ENCODE data around the gene ZCCHC24.

The ZCCHC24 gene

GRCh38 chr10:79393221-79393923 is 52.1 kb downstream of the ZCCHC24 start:
- Histone ChIP-seq H3K4me1 (ENCODE audit: insufficient read depth, low read length, severe bottlenecking) (no peaks in the 10 kb centered on the region), H3K9me2 (ENCODE audit: low read depth, low read length) (no peaks in the 10 kb centered on the region), H3K27ac (ENCODE audit: low read depth, low read length, poor library complexity, severe bottlenecking) (no peak overlapping the region), H3K4me2 (ENCODE audit: low read length) (no peak overlapping the region), H4K20me1 (ENCODE audit: insufficient read depth, low read length) (no peaks in the 10 kb centered on the region), H2AFZ (ENCODE audit: low read length) (no peak overlapping the region), H3K79me2 (ENCODE audit: insufficient read depth, low read length) (no peaks in the 10 kb centered on the region), H3K27me3 (ENCODE audit: insufficient read depth, low read length) (no peaks in the 10 kb centered on the region), H3K4me3 (ENCODE audit: low read depth, low read length, poor library complexity, severe bottlenecking) (no peak overlapping the region), H3K36me3 (ENCODE audit: insufficient read depth, low read length) (no peaks in the 10 kb centered on the region), H3K9me3 (ENCODE audit: low read length) (no peaks in the 10 kb centered on the region), H3K9ac (ENCODE audit: low read length) (no peak overlapping the region), H3F3A (ENCODE audit: insufficient read depth, low read length) (no peaks in the 10 kb centered on the region)
- TF ChIP-seq, protein P1, sequence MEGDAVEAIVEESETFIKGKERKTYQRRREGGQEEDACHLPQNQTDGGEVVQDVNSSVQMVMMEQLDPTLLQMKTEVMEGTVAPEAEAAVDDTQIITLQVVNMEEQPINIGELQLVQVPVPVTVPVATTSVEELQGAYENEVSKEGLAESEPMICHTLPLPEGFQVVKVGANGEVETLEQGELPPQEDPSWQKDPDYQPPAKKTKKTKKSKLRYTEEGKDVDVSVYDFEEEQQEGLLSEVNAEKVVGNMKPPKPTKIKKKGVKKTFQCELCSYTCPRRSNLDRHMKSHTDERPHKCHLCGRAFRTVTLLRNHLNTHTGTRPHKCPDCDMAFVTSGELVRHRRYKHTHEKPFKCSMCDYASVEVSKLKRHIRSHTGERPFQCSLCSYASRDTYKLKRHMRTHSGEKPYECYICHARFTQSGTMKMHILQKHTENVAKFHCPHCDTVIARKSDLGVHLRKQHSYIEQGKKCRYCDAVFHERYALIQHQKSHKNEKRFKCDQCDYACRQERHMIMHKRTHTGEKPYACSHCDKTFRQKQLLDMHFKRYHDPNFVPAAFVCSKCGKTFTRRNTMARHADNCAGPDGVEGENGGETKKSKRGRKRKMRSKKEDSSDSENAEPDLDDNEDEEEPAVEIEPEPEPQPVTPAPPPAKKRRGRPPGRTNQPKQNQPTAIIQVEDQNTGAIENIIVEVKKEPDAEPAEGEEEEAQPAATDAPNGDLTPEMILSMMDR (IDR thresholded peaks at IDR 0.05; ENCODE audit: low read length), result no peak
- no peak for TF ChIP-seq EZH2 (IDR thresholded peaks at IDR 0.05; ENCODE audit: borderline replicate concordance, low read length)

DNA sequence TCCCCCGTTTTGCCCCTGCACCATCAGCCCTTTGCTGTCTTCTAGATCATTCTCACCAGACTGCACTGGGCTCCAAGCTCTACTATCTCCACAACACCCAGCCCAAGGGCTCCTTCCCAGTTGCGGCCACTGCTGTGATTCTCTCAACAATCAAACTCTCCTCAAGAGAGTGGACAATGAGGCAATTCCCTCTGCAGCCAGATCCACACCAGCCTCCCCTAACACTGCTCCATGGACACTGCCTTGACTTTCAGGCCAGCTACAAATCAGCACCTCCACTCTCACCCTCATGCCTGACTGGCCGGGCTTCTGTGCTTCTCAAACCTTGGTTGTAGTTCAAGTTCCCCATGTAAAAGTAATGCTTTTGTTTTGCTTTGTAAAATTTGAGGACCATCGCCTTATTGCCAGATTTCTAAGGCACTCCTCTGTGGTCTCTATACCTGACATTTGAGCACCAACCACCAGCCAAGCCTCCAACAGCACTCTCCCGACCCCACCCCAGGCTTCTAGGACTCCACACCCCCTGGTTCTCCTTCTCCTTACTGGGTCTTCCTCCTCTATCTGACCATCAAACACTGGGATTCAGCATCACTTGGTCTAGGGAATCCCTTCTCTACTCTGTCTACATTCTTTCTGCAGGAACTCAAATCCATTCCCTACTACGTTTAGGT is 52.8 kb downstream of the ZCCHC24 start:
- Histone ChIP-seq H3K27me3 (ENCODE audit: insufficient read depth, low read length) (no peaks in the 10 kb centered on the region), H3K9me2 (ENCODE audit: low read depth, low read length) (no peaks in the 10 kb centered on the region), H3K4me1 (ENCODE audit: insufficient read depth, low read length, severe bottlenecking) (no peaks in the 10 kb centered on the region), H3F3A (ENCODE audit: insufficient read depth, low read length) (no peaks in the 10 kb centered on the region), H3K79me2 (ENCODE audit: insufficient read depth, low read length) (no peaks in the 10 kb centered on the region), H3K9me3 (ENCODE audit: low read length) (no peaks in the 10 kb centered on the region), H3K4me2 (ENCODE audit: low read length) (no peak overlapping the region), H2AFZ (ENCODE audit: low read length) (no peak overlapping the region), H3K36me3 (ENCODE audit: insufficient read depth, low read length) (no peaks in the 10 kb centered on the region), H3K4me3 (ENCODE audit: low read depth, low read length, poor library complexity, severe bottlenecking) (no peak overlapping the region), H3K9ac (ENCODE audit: low read length) (no peak overlapping the region), H3K27ac (ENCODE audit: low read depth, low read length, poor library complexity, severe bottlenecking) (no peak overlapping the region), H4K20me1 (ENCODE audit: insufficient read depth, low read length) (no peaks in the 10 kb centered on the region)
- no peak for TF ChIP-seq EZH2 (IDR thresholded peaks at IDR 0.05; ENCODE audit: borderline replicate concordance, low read length)
- TF ChIP-seq, protein P1 (IDR thresholded peaks at IDR 0.05; ENCODE audit: low read length), result no peak

DNA sequence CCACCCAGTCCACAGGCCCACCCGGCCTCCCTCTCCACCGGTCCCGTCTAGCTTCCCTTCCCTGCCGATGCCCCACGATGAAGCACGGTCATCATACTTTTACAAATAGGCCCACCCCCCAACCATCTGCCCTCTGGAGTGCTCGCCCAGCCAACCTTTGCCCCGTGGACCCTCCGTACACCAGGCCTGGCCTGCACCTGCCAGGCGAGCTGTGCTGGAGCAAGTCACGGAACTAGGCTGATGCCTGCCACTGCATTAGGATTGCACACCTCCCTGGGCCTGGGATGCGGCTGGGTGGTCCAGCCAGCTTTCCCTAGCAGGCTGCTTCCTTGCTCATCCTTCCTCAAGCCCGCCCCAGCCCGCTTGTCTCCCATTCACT is 53.4 kb downstream of the ZCCHC24 start:
- Histone ChIP-seq H3K4me3 (ENCODE audit: low read depth, low read length, poor library complexity, severe bottlenecking) (no peak overlapping the region), H3K9ac (ENCODE audit: low read length) (no peak overlapping the region), H3K4me2 (ENCODE audit: low read length) (no peak overlapping the region), H4K20me1 (ENCODE audit: insufficient read depth, low read length) (no peaks in the 10 kb centered on the region), H3K27ac (ENCODE audit: low read depth, low read length, poor library complexity, severe bottlenecking) (no peak overlapping the region), H3K79me2 (ENCODE audit: insufficient read depth, low read length) (no peaks in the 10 kb centered on the region), H3K36me3 (ENCODE audit: insufficient read depth, low read length) (no peaks in the 10 kb centered on the region), H3F3A (ENCODE audit: insufficient read depth, low read length) (no peaks in the 10 kb centered on the region), H3K4me1 (ENCODE audit: insufficient read depth, low read length, severe bottlenecking) (no peaks in the 10 kb centered on the region), H3K9me3 (ENCODE audit: low read length) (no peaks in the 10 kb centered on the region), H3K27me3 (ENCODE audit: insufficient read depth, low read length) (no peaks in the 10 kb centered on the region), H3K9me2 (ENCODE audit: low read depth, low read length) (no peaks in the 10 kb centered on the region), H2AFZ (ENCODE audit: low read length) (no peak overlapping the region)
- TF ChIP-seq, protein P1 (IDR thresholded peaks at IDR 0.05; ENCODE audit: low read length), result no peak
- no peak for TF ChIP-seq EZH2 (IDR thresholded peaks at IDR 0.05; ENCODE audit: borderline replicate concordance, low read length)
